H9 (cell line): ENCODE results near the gene EYA4. TPM values are rescaled to one million over a fixed set of nuclear protein-coding genes. Genes with fewer than 3 reads are reported as not detected.

ENCODE experiments used
- DNase-seq: peaks from one replicate; pipeline ENCODE4 v3.0.0-alpha.2; 2017
- H2AFZ ChIP-seq: one replicate; pipeline ENCODE4 v1.6.1; 2013; ENCODE audit warnings: mild to moderate bottlenecking, low read length, control low read depth, moderate library complexity
- H2AK5ac ChIP-seq: 2 replicates; pipeline ENCODE4 v1.6.1; 2013; ENCODE audit warnings: low read length, control low read depth, mixed read lengths; ENCODE audit not compliant: insufficient read length
- H2BK120ac ChIP-seq: one replicate; pipeline ENCODE4 v1.6.1; 2013; ENCODE audit warnings: low read depth, mild to moderate bottlenecking, low read length, control low read depth, inconsistent platforms; ENCODE audit not compliant: poor library complexity, severe bottlenecking
- H2BK12ac ChIP-seq: 2 replicates; pipeline ENCODE4 v1.6.1; 2013; ENCODE audit warnings: low read length, control low read depth, mixed read lengths, low read depth; ENCODE audit not compliant: insufficient read length
- H2BK15ac ChIP-seq: 2 replicates; pipeline ENCODE4 v1.6.1; 2013; ENCODE audit warnings: low read depth, low read length, control low read depth
- H2BK20ac ChIP-seq: one replicate; pipeline ENCODE4 v1.6.1; 2013; ENCODE audit warnings: low read depth, mild to moderate bottlenecking, low read length, control low read depth, inconsistent platforms; ENCODE audit not compliant: poor library complexity, severe bottlenecking
- H2BK5ac ChIP-seq: 2 replicates; pipeline ENCODE4 v1.6.1; 2013; ENCODE audit warnings: low read length, control low read depth, mixed read lengths; ENCODE audit not compliant: insufficient read length
- H3K14ac ChIP-seq: 2 replicates; pipeline ENCODE4 v1.6.1; 2013; ENCODE audit warnings: low read length, control low read depth; ENCODE audit not compliant: insufficient read depth
- H3K18ac ChIP-seq: 2 replicates; pipeline ENCODE4 v1.6.1; 2013; ENCODE audit warnings: low read depth, mild to moderate bottlenecking, mixed read lengths, low read length, control low read depth; ENCODE audit not compliant: insufficient read length
- H3K23ac ChIP-seq: 2 replicates; pipeline ENCODE4 v1.6.1; 2013; ENCODE audit warnings: low read length, control low read depth, mixed read lengths, low read depth; ENCODE audit not compliant: insufficient read length
- H3K23me2 ChIP-seq: 2 replicates; pipeline ENCODE4 v1.6.1; 2013; ENCODE audit warnings: low read depth, mild to moderate bottlenecking, mixed read lengths, low read length, control low read depth; ENCODE audit not compliant: insufficient read length, poor library complexity, severe bottlenecking
- H3K27ac ChIP-seq: 2 replicates; pipeline ENCODE4 v1.5.1; 2013; ENCODE audit warnings: low read length, control low read depth, mixed read lengths, low read depth; ENCODE audit not compliant: insufficient read length
- H3K27me3 ChIP-seq: 2 replicates; pipeline ENCODE4 v1.6.1; 2013; ENCODE audit warnings: low read length, control low read depth, inconsistent platforms; ENCODE audit not compliant: insufficient read depth
- H3K4ac ChIP-seq: 2 replicates; pipeline ENCODE4 v1.6.1; 2013; ENCODE audit warnings: low read depth, mild to moderate bottlenecking, control low read depth, inconsistent platforms, low read length, moderate library complexity
- H3K4me1 ChIP-seq: 2 replicates; pipeline ENCODE4 v1.6.1; 2013; ENCODE audit warnings: low read length, control low read depth, inconsistent platforms; ENCODE audit not compliant: insufficient read depth
- H3K4me2 ChIP-seq: 2 replicates; pipeline ENCODE4 v1.6.1; 2013; ENCODE audit warnings: low read length, control low read depth, mixed read lengths; ENCODE audit not compliant: insufficient read length, insufficient read depth
- H3K56ac ChIP-seq: 2 replicates; pipeline ENCODE4 v1.6.1; 2013; ENCODE audit warnings: low read depth, mild to moderate bottlenecking, mixed read lengths, low read length, control low read depth; ENCODE audit not compliant: insufficient read length
- H3K79me1 ChIP-seq: 2 replicates; pipeline ENCODE4 v1.6.1; 2013; ENCODE audit warnings: low read depth, mild to moderate bottlenecking, moderate library complexity, low read length, control low read depth, inconsistent platforms; ENCODE audit not compliant: insufficient read depth, poor library complexity, severe bottlenecking
- H3K79me2 ChIP-seq: 2 replicates; pipeline ENCODE4 v1.6.1; 2013; ENCODE audit warnings: low read length, control low read depth, inconsistent platforms; ENCODE audit not compliant: insufficient read depth
- H3K9ac ChIP-seq: 2 replicates; pipeline ENCODE4 v1.6.1; 2013; ENCODE audit warnings: low read length, control low read depth, mixed read lengths; ENCODE audit not compliant: insufficient read length; ENCODE audit errors: extremely low read depth
- H3K9me3 ChIP-seq: one replicate; pipeline ENCODE4 v1.6.1; 2013; ENCODE audit warnings: low read depth, low read length, inconsistent platforms; ENCODE audit not compliant: control insufficient read depth
- H3T11ph ChIP-seq: one replicate; pipeline ENCODE4 v1.6.1; 2013; ENCODE audit warnings: mild to moderate bottlenecking, low read length, control low read depth, inconsistent platforms
- H4K20me1 ChIP-seq: one replicate; pipeline ENCODE4 v1.6.1; 2013; ENCODE audit not compliant: control insufficient read depth, insufficient read length, insufficient read depth
- H4K5ac ChIP-seq: 2 replicates; pipeline ENCODE4 v1.6.1; 2013; ENCODE audit warnings: low read depth, mild to moderate bottlenecking, mixed read lengths, low read length, control low read depth; ENCODE audit not compliant: insufficient read length
- H4K8ac ChIP-seq: replicated peaks from 2 replicates; pipeline ENCODE4 v1.6.1; 2013; ENCODE audit warnings: low read length, control low read depth, mixed read lengths, low read depth; ENCODE audit not compliant: insufficient read length
- H4K91ac ChIP-seq: 2 replicates; pipeline ENCODE4 v1.6.1; 2013; ENCODE audit warnings: low read depth, mild to moderate bottlenecking, moderate library complexity, mixed read lengths, low read length, control low read depth; ENCODE audit not compliant: insufficient read length
- H3K27ac Mint-ChIP-seq, 3 experiments: 2 replicates in 2 of 3; 3 replicates in 1 of 3; pipeline ENCODE4 v1.8.0; 2020 to 2021; ENCODE audit warnings: mixed read lengths in 3 of 3, mild to moderate bottlenecking in 1 of 3, moderate library complexity in 1 of 3
- H3K27me3 Mint-ChIP-seq: 2 replicates; pipeline ENCODE4 v1.8.0; 2021; ENCODE audit warnings: low read depth, mild to moderate bottlenecking, moderate library complexity, mixed read lengths
- H3K36me3 Mint-ChIP-seq, 3 experiments: 2 replicates in 2 of 3; 3 replicates in 1 of 3; pipeline ENCODE4 v1.8.0; 2020 to 2021; ENCODE audit warnings: low read depth in 3 of 3, mixed read lengths in 3 of 3; ENCODE audit not compliant: insufficient read depth in 1 of 3
- H3K4me1 Mint-ChIP-seq, 2 experiments: 2 replicates each; pipeline ENCODE4 v1.8.0; 2020; ENCODE audit warnings: mixed read lengths in 2 of 2
- H3K4me3 Mint-ChIP-seq, 2 experiments: 2 replicates in 1 of 2; 3 replicates in 1 of 2; pipeline ENCODE4 v1.8.0; 2020 to 2021; ENCODE audit warnings: mild to moderate bottlenecking in 2 of 2, mixed read lengths in 2 of 2, moderate library complexity in 1 of 2
- H3K9me3 Mint-ChIP-seq, 2 experiments: 2 replicates in 1 of 2; 3 replicates in 1 of 2; pipeline ENCODE4 v1.8.0; 2020; ENCODE audit warnings: mild to moderate bottlenecking in 2 of 2, mixed read lengths in 2 of 2, moderate library complexity in 1 of 2
- WGBS: extraction: QIAGEN DNeasy Blood & Tissue Kit; methylation state at CpG from one replicate; pipeline ENCODE4 v1.1.7; 2013; ENCODE audit warnings: missing lambda C conversion rate, low lambda C conversion rate, mixed read lengths; ENCODE audit not compliant: insufficient read length; ENCODE audit errors: extremely low coverage; 5-methylcytosine and 5-hydroxymethylcytosine counted together
- total RNA-seq: library from RNA; stranded (reverse); gene quantifications from 2 replicates; pipeline ENCODE4 v1.2.1, GENCODE V29; 2021
- TF ChIP-seq, protein P1 (sequence below): fragments of 200-600 bp; sonication (generic); conservative IDR thresholded peaks from 3 replicates; pipeline ENCODE4 v1.8.0; 2021; ENCODE audit warnings: antibody characterized with exemption, mild to moderate bottlenecking

Gene EYA4
- total RNA-seq, 1 experiment from 2014 or later: 0.26 TPM

DNA sequence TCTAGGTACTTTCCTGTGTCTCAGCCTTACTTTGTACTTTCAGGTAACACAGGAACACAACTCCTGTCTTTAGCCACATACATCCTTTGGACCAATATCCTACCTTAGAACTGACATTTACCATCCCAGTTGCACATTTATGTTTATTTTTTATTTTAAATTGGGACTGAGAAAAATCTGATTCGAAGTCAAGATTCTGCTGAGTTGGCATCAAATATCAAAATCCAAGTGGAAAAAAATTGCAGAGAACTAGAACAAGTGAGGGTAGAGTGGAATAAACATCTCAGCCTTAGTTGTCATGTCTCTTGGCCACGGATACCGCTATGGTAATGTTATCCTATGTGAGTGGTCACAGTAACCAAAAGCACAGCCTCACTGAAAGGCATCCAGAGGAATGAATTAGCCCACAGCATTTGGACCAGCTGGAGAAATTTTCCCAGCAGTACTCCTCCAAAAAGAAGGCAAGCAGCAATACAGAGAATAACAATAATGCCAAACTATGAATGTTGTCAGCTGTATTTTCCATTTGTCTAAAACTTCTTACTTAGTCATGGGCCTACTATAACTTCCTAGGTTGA, 17.6 kb upstream of the EYA4 start:
- H2BK20ac ChIP-seq: no peak overlapping the region

More for the DNA sequence above, 17.6 kb upstream of the EYA4 start:
- TF ChIP-seq, protein P1, sequence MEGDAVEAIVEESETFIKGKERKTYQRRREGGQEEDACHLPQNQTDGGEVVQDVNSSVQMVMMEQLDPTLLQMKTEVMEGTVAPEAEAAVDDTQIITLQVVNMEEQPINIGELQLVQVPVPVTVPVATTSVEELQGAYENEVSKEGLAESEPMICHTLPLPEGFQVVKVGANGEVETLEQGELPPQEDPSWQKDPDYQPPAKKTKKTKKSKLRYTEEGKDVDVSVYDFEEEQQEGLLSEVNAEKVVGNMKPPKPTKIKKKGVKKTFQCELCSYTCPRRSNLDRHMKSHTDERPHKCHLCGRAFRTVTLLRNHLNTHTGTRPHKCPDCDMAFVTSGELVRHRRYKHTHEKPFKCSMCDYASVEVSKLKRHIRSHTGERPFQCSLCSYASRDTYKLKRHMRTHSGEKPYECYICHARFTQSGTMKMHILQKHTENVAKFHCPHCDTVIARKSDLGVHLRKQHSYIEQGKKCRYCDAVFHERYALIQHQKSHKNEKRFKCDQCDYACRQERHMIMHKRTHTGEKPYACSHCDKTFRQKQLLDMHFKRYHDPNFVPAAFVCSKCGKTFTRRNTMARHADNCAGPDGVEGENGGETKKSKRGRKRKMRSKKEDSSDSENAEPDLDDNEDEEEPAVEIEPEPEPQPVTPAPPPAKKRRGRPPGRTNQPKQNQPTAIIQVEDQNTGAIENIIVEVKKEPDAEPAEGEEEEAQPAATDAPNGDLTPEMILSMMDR: no peak
- H3K4me1 Mint-ChIP-seq: peaks cover 6 to 9% of the 10 kb centered on the region in 2 experiments
- H3K9me3 Mint-ChIP-seq: peaks cover 5 to 9% of the 10 kb centered on the region in 2 experiments; a peak in 3 of 5 replicates
- Histone ChIP-seq H3T11ph (no peak overlapping the region), H4K20me1 (no peaks in the 10 kb centered on the region), H3K4ac (no peak overlapping the region), H3K23me2 (no peaks in the 10 kb centered on the region), H3K9ac (no peak overlapping the region), H2AFZ (no peak overlapping the region), H3K56ac (no peak overlapping the region), H2BK15ac (no peak overlapping the region), H3K18ac (no peak overlapping the region), H3K79me2 (no peaks in the 10 kb centered on the region), H3K27ac (no peak overlapping the region), H3K23ac (no peak overlapping the region), H2BK12ac (no peak overlapping the region), H4K91ac (no peak overlapping the region), H4K5ac (no peak overlapping the region), H4K8ac (no peak overlapping the region), H3K14ac (no peak overlapping the region), H2BK120ac (no peak overlapping the region), H2AK5ac (no peak overlapping the region), H3K9me3 (no peaks in the 10 kb centered on the region), H3K4me1 (no peaks in the 10 kb centered on the region), H2BK5ac (no peak overlapping the region), H3K4me2 (no peak overlapping the region), H3K79me1 (no peaks in the 10 kb centered on the region), H3K27me3 (no peaks in the 10 kb centered on the region)
- H3K27me3 Mint-ChIP-seq: no peaks in the 10 kb centered on the region
- peaks cover 0 to 6% (median 0%) of the 10 kb centered on the region in 3 experiments; a peak in 4 of 7 replicates for H3K36me3 Mint-ChIP-seq
- no peak for DNase-seq
- no CpG with 5 or more reads among the region's 3 CpGs for WGBS
- no peak overlapping the region for H3K4me3 Mint-ChIP-seq
- no peak overlapping the region for H3K27ac Mint-ChIP-seq
